A549 (cell line): Measurements from ENCODE around the gene HES4. TPM values are rescaled to one million over a fixed set of nuclear protein-coding genes. Genes with fewer than 3 reads are reported as not detected.
"Not testable (repeated sequence)": the region's sequence is repeated elsewhere in the genome, so short reads cannot be mapped to it uniquely, and the experiment has no call there.

Experiments used
- ATAC-seq, 2 experiments: fragments of 200-7000 bp in 1 of 2; fragments of >200 bp in 1 of 2; cut with Nextera tagmentation in 1 of 2; cut with Tn5 transposase in 1 of 2; 3 replicates each; pipeline versions ENCODE4 v1.8.0 to v1.9.1; 2018 to 2020; ENCODE audit warnings: mild to moderate bottlenecking in 1 of 2, moderate library complexity in 1 of 2
- CTCF ChIA-PET: fragments of 300-600 bp; sonication (Branson Sonifier 250); formaldehyde crosslinking; extraction: SDS; loops from one replicate; lab custom pipeline; 2021; ENCODE audit warnings: antibody characterized with exemption, inconsistent platforms; lab: Yijun Ruan, JAX
- POLR2A ChIA-PET: fragments of 350-600 bp; formaldehyde crosslinking; extraction: SDS; loops from one replicate; lab custom pipeline; 2021; ENCODE audit warnings: antibody characterized with exemption, inconsistent platforms; lab: Yijun Ruan, JAX
- DNase-seq, 2 experiments: peaks; one replicate each; pipeline versions ENCODE4 v3.0.0 to v3.0.0-alpha.2; 2011 to 2016; ENCODE audit warnings: low read depth in 1 of 2, low spot score in 1 of 2
- FAIRE-seq: peaks from 2 replicates; lab custom pipeline; 2011; peaks lifted over from hg19 to GRCh38; lab: Jason Lieb, UNC
- H3K27ac ChIP-seq, 2 experiments: fragments of >200 bp; sonication (Bioruptor Twin); formaldehyde crosslinking; 3 replicates each; pipeline ENCODE4 v1.5.1; 2016 to 2017
- H3K4me1 ChIP-seq: fragments of >200 bp; sonication (Bioruptor Twin); formaldehyde crosslinking; 3 replicates; pipeline ENCODE4 v1.6.1; 2016
- H3K4me2 ChIP-seq: fragments of >200 bp; sonication (Bioruptor Twin); formaldehyde crosslinking; 3 replicates; pipeline ENCODE4 v1.6.1; 2016
- H3K4me3 ChIP-seq: fragments of >200 bp; sonication (Bioruptor Twin); formaldehyde crosslinking; 3 replicates; pipeline ENCODE4 v1.5.1; 2016
- H3K9me3 ChIP-seq: fragments of >200 bp; sonication (Bioruptor Twin); formaldehyde crosslinking; 3 replicates; pipeline ENCODE4 v1.6.1; 2016
- EHF ChIP-seq: fragments of 250-450 bp; sonication (Bioruptor Pico); IDR thresholded peaks from 2 replicates; pipeline ENCODE4 v1.5.0; 2020; ENCODE audit warnings: mild to moderate bottlenecking
- EHMT2 ChIP-seq: fragments of 200-600 bp; sonication (generic); IDR thresholded peaks from 2 replicates; pipeline ENCODE4 v1.6.1; 2016; ENCODE audit warnings: antibody characterized with exemption, low read depth, mild to moderate bottlenecking, moderate library complexity
- FOSL2 ChIP-seq, 2 experiments: fragments of 450-650 bp in 1 of 2; fragments of >200 bp in 1 of 2; sonication (Bioruptor Twin) in 1 of 2; formaldehyde crosslinking; IDR thresholded peaks; 2 replicates each; pipeline versions ENCODE4 v1.5.0 to v1.6.1; 2016 to 2020; ENCODE audit warnings: mild to moderate bottlenecking in 1 of 2, moderate library complexity in 1 of 2
- FOXS1 ChIP-seq: fragments of 250-450 bp; sonication (Bioruptor Pico); IDR thresholded peaks from 2 replicates; pipeline ENCODE4 v1.5.0; 2020; ENCODE audit warnings: mild to moderate bottlenecking, moderate library complexity
- HDAC2 ChIP-seq: fragments of 200-600 bp; sonication (generic); IDR thresholded peaks from 2 replicates; pipeline ENCODE4 v1.6.1; 2016
- HOXB13 ChIP-seq: fragments of 250-450 bp; sonication (Bioruptor Pico); IDR thresholded peaks from 2 replicates; pipeline ENCODE4 v1.5.0; 2020; ENCODE audit warnings: low read depth, mild to moderate bottlenecking, moderate library complexity
- JUN ChIP-seq, 2 experiments: fragments of >200 bp; sonication (Bioruptor Twin); formaldehyde crosslinking; IDR thresholded peaks; 2 replicates in 1 of 2; 3 replicates in 1 of 2; pipeline ENCODE4 v1.6.1; 2016 to 2017
- MAFK ChIP-seq: fragments of 450-650 bp; IDR thresholded peaks from 2 replicates; pipeline ENCODE4 v1.6.1; 2014; ENCODE audit not compliant: partially characterized antibody
- MYC ChIP-seq: IDR thresholded peaks from 2 replicates; pipeline ENCODE4 v1.6.1; 2012; ENCODE audit warnings: mild to moderate bottlenecking, inconsistent platforms, low read length, improper control_type of control experiment, borderline replicate concordance
- POLR2AphosphoS2 ChIP-seq: conservative IDR thresholded peaks from 2 replicates; pipeline ENCODE4 v1.6.1; 2012; ENCODE audit warnings: low read length, improper control_type of control experiment, inconsistent platforms
- RAD21 ChIP-seq, 2 experiments: fragments of >200 bp in 1 of 2; sonication (Bioruptor Twin) in 1 of 2; formaldehyde crosslinking in 1 of 2; IDR thresholded peaks in 1 of 2; conservative IDR thresholded peaks in 1 of 2; 2 replicates in 1 of 2; 3 replicates in 1 of 2; pipeline ENCODE4 v1.6.1; 2012 to 2018; ENCODE audit warnings: inconsistent platforms in 1 of 2
- RNF2 ChIP-seq: fragments of 200-600 bp; sonication (generic); IDR thresholded peaks from 2 replicates; pipeline ENCODE4 v1.6.1; 2016; ENCODE audit warnings: low read depth, mild to moderate bottlenecking, antibody characterized with exemption, moderate library complexity, borderline replicate concordance
- SMC3 ChIP-seq: fragments of >200 bp; sonication (Bioruptor Twin); formaldehyde crosslinking; IDR thresholded peaks from 3 replicates; pipeline ENCODE4 v1.6.1; 2018; ENCODE audit warnings: inconsistent platforms
- SREBF2 ChIP-seq: fragments of 450-650 bp; IDR thresholded peaks from 2 replicates; pipeline ENCODE4 v1.6.1; 2014; ENCODE audit warnings: mild to moderate bottlenecking, moderate library complexity
- TP53 ChIP-seq: fragments of 250-450 bp; sonication (Bioruptor Pico); IDR thresholded peaks from 2 replicates; pipeline ENCODE4 v1.5.0; 2021; ENCODE audit warnings: mild to moderate bottlenecking, moderate library complexity
- ZFP36 ChIP-seq: fragments of 450-650 bp; IDR thresholded peaks from 2 replicates; pipeline ENCODE4 v1.6.1; 2014; ENCODE audit warnings: borderline replicate concordance; ENCODE audit not compliant: partially characterized antibody
- WGBS: methylation state at CpG from one replicate; pipeline ENCODE4 v1.1.6; 2017; ENCODE audit errors: missing lambda C conversion rate; 5-methylcytosine and 5-hydroxymethylcytosine counted together
- polyA plus RNA-seq, 4 experiments: library from polyadenylated mRNA; depleted of rRNA in 3 of 4; stranded (reverse); fragments of >200 nt; fragmentation: RNase III in 1 of 4; extraction: RNeasy Plus Mini Kit Qiagen cat#74134 plus additional on column Dnase treatment in 1 of 4; gene quantifications; 2 replicates in 3 of 4; 3 replicates in 1 of 4; pipeline ENCODE4 v1.2.3, GENCODE V29; 2011 to 2017
- TF ChIP-seq, protein P1 (sequence below): fragments of >200 bp; sonication (Bioruptor Twin); formaldehyde crosslinking; IDR thresholded peaks from 3 replicates; pipeline ENCODE4 v1.5.1; 2016

The HES4 gene
- polyA plus RNA-seq, 2 of the 4 experiments (the other 2 are of a cell fraction) = 5.9 to 8.4 TPM

- H3K4me1 ChIP-seq = no peaks in the 10 kb centered on the region; the same call in 2 of the 3 replicates
- FAIRE-seq = no peak
- H3K27ac ChIP-seq = no peak overlapping the region
- peak in 1 of 2 experiments; percentile 43 for DNase-seq
- ChIA-PET CTCF (interaction anchor here (1.6 to 1.8 kb wide), 3 partner anchors 15 to 29 kb away, joined by 3 to 5 read pairs (median 3); no protein-coding TSS in a partner anchor), POLR2A (no interaction called here)
- no peaks in the 10 kb centered on the region for H3K9me3 ChIP-seq
- peak in 1 of 2 experiments; percentile 65; a peak in 3 of 6 replicates for ATAC-seq
- no peak overlapping the region for H3K4me2 ChIP-seq
- 91% methylated on average over 9 of the region's 73 CpGs for WGBS
- no peak overlapping the region for H3K4me3 ChIP-seq
- TF ChIP-seq, protein P1, sequence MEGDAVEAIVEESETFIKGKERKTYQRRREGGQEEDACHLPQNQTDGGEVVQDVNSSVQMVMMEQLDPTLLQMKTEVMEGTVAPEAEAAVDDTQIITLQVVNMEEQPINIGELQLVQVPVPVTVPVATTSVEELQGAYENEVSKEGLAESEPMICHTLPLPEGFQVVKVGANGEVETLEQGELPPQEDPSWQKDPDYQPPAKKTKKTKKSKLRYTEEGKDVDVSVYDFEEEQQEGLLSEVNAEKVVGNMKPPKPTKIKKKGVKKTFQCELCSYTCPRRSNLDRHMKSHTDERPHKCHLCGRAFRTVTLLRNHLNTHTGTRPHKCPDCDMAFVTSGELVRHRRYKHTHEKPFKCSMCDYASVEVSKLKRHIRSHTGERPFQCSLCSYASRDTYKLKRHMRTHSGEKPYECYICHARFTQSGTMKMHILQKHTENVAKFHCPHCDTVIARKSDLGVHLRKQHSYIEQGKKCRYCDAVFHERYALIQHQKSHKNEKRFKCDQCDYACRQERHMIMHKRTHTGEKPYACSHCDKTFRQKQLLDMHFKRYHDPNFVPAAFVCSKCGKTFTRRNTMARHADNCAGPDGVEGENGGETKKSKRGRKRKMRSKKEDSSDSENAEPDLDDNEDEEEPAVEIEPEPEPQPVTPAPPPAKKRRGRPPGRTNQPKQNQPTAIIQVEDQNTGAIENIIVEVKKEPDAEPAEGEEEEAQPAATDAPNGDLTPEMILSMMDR = peak; percentile 15; the same call in 1 of the 3 replicates
- TF ChIP-seq RAD21 (conservative IDR thresholded peaks at IDR 0.05 in 1 of 2, IDR thresholded peaks at IDR 0.05 in 1 of 2) = peak in 1 of 2 experiments; percentile 22; a peak in 2 of 5 replicates
- TF ChIP-seq TP53 (CRISPR knock-in tag) = no peak
These were observed 33.2 kb upstream of the HES4 start for GRCh38 chr1:1033009-1033587.

GRCh38 chr1:1032424-1032823 lies 32.5 kb upstream of the HES4 start:
- WGBS = 100% methylated on average over 12 of the region's 16 CpGs
- DNase-seq (no peak), FAIRE-seq (no peak), ATAC-seq (peak in 1 of 2 experiments; percentile 11; a peak in 3 of 6 replicates)
- Histone ChIP-seq H3K27ac (no peak overlapping the region), H3K4me2 (no peak overlapping the region), H3K9me3 (no peaks in the 10 kb centered on the region), H3K4me3 (no peak overlapping the region), H3K4me1 (no peaks in the 10 kb centered on the region; the same call in 2 of the 3 replicates)
- ChIA-PET CTCF (interaction anchor here (1.1 to 1.8 kb wide), 5 partner anchors 9 to 32 kb away, joined by 3 to 5 read pairs (median 3); no protein-coding TSS in a partner anchor), POLR2A (no interaction called here)
- TF ChIP-seq EHMT2 (no peak), MYC (no peak), RNF2 (no peak), RAD21 (conservative IDR thresholded peaks at IDR 0.05 in 1 of 2, IDR thresholded peaks at IDR 0.05 in 1 of 2) (no peak), JUN (IDR thresholded peaks at IDR 0.05) (no peak; a peak in 1 of 5 replicates), MAFK (no peak), POLR2AphosphoS2 (no peak), ZFP36 (no peak), EHF (CRISPR knock-in tag) (no peak)
- TF ChIP-seq, protein P1 = no peak

GRCh38 chr1:1031659-1032235 lies 31.9 kb upstream of the HES4 start:
- CTCF ChIA-PET = interaction anchor here (1.1 to 1.8 kb wide), 4 partner anchors 8 to 32 kb away, joined by 3 to 5 read pairs (median 4); no protein-coding TSS in a partner anchor

GRCh38 chr1:1030867-1031658 lies 31.2 kb upstream of the HES4 start:
- CTCF ChIA-PET = interaction anchor here (1.2 to 1.8 kb wide), 3 partner anchors 8 to 31 kb away, joined by 3 to 5 read pairs (median 5); no protein-coding TSS in a partner anchor
- 87% methylated on average over 5 of the region's 7 CpGs for WGBS
- H3K4me1 ChIP-seq, ATAC-seq, H3K27ac ChIP-seq, H3K4me2 ChIP-seq, FAIRE-seq, DNase-seq, POLR2A ChIA-PET, H3K4me3 ChIP-seq, H3K9me3 ChIP-seq: not testable (repeated sequence)

More at GRCh38 chr1:1031659-1032235, 31.9 kb upstream of the HES4 start:
- no peak for FAIRE-seq
- H3K4me3 ChIP-seq = no peak overlapping the region
- H3K27ac ChIP-seq = no peak overlapping the region
- no peak overlapping the region for H3K4me2 ChIP-seq
- no peaks in the 10 kb centered on the region; the same call in 2 of the 3 replicates for H3K4me1 ChIP-seq
- POLR2A ChIA-PET = no interaction called here
- 93% methylated on average over 3 of the region's 11 CpGs for WGBS
- ATAC-seq = peak in 1 of 2 experiments; percentile 10; a peak in 3 of 6 replicates
- TF ChIP-seq HDAC2 (no peak), FOXS1 (CRISPR knock-in tag) (no peak), HOXB13 (CRISPR knock-in tag) (no peak), SREBF2 (no peak), FOSL2 (IDR thresholded peaks at IDR 0.05) (no peak), FOSL2 (CRISPR knock-in tag; IDR thresholded peaks at IDR 0.05) (no peak), SMC3 (no peak)
- DNase-seq = no peak
- no peaks in the 10 kb centered on the region for H3K9me3 ChIP-seq
